CD14-positive monocyte (primary cell): Measurements from ENCODE around the gene NSG2. TPM values are rescaled to one million over a fixed set of nuclear protein-coding genes. Genes with fewer than 3 reads are reported as not detected.

ENCODE experiments used
- DNase-seq, 3 donors: peaks; one replicate each; pipeline ENCODE4 v3.0.0-alpha.2; 2011 to 2022
- H2AFZ ChIP-seq: 2 replicates; pipeline ENCODE4 v1.6.0; 2012; ENCODE audit warnings: mild to moderate bottlenecking, low read depth, low read length, inconsistent platforms; ENCODE audit not compliant: insufficient read depth, poor library complexity, severe bottlenecking
- H3K27ac ChIP-seq, 2 donors: 1 replicate in 1 of 2; 2 replicates in 1 of 2; pipeline ENCODE4 v1.5.1; 2012 to 2013; ENCODE audit warnings: low read length in 2 of 2, control low read depth in 1 of 2, inconsistent platforms in 1 of 2, low read depth in 1 of 2, mild to moderate bottlenecking in 1 of 2
- H3K27me3 ChIP-seq, 2 donors: one replicate each; pipeline versions ENCODE4 v1.6.0 to v1.6.1; 2011 to 2013; ENCODE audit warnings: low read length in 2 of 2; ENCODE audit not compliant: control insufficient read depth in 2 of 2, insufficient read depth in 2 of 2
- H3K36me3 ChIP-seq, 2 donors: replicated peaks in 1 of 2; 1 replicate in 1 of 2; 2 replicates in 1 of 2; pipeline versions ENCODE4 v1.5.1 to v1.6.1; 2012 to 2013; ENCODE audit warnings: low read length in 2 of 2, control low read depth in 1 of 2, inconsistent platforms in 1 of 2, mild to moderate bottlenecking in 1 of 2; ENCODE audit not compliant: insufficient read depth in 2 of 2, control insufficient read depth in 1 of 2
- H3K4me1 ChIP-seq, 2 donors: 1 replicate in 1 of 2; 2 replicates in 1 of 2; pipeline versions ENCODE4 v1.5.1 to v1.6.1; 2012 to 2013; ENCODE audit warnings: low read length in 2 of 2, control low read depth in 1 of 2, inconsistent platforms in 1 of 2, mild to moderate bottlenecking in 1 of 2, moderate library complexity in 1 of 2; ENCODE audit not compliant: insufficient read depth in 2 of 2, control insufficient read depth in 1 of 2
- H3K4me2 ChIP-seq: replicated peaks from 2 replicates; pipeline ENCODE3; 2012; ENCODE audit warnings: low read length, moderate library complexity, mild to moderate bottlenecking; ENCODE audit not compliant: poor library complexity, severe bottlenecking; ENCODE audit errors: extremely low read depth
- H3K4me3 ChIP-seq, 3 experiments: fragments of 200-600 bp in 1 of 3; sonication (generic) in 1 of 3; replicated peaks in 1 of 3; 1 replicate in 2 of 3; 2 replicates in 1 of 3; pipeline ENCODE4 v1.5.1; 2011 to 2013; ENCODE audit warnings: low read length in 3 of 3, mild to moderate bottlenecking in 3 of 3, control low read depth in 2 of 3, low read depth in 2 of 3, inconsistent platforms in 1 of 3, moderate library complexity in 1 of 3
- H3K79me2 ChIP-seq: 2 replicates; pipeline ENCODE4 v1.6.0; 2012; ENCODE audit warnings: mild to moderate bottlenecking, control low read depth, inconsistent platforms, low read length, moderate library complexity; ENCODE audit not compliant: insufficient read depth
- H3K9ac ChIP-seq: 2 replicates; pipeline ENCODE4 v1.6.0; 2017; ENCODE audit warnings: low read length, mild to moderate bottlenecking; ENCODE audit not compliant: insufficient read depth, poor library complexity, severe bottlenecking
- H3K9me3 ChIP-seq, 2 donors: replicated peaks in 1 of 2; 1 replicate in 1 of 2; 2 replicates in 1 of 2; pipeline versions ENCODE4 v1.5.1 to v1.6.1; 2012 to 2013; ENCODE audit warnings: low read length in 2 of 2, control low read depth in 1 of 2; ENCODE audit not compliant: control insufficient read depth in 1 of 2, insufficient read depth in 1 of 2
- H4K20me1 ChIP-seq: 2 replicates; pipeline ENCODE4 v1.6.0; 2012; ENCODE audit warnings: mild to moderate bottlenecking, low read length, control low read depth, moderate library complexity; ENCODE audit not compliant: insufficient read depth
- H3K27ac Mint-ChIP-seq, 7 donors: one replicate each; pipeline ENCODE4 v1.8.0; 2020; ENCODE audit warnings: mild to moderate bottlenecking in 7 of 7, mixed read lengths in 7 of 7, moderate library complexity in 6 of 7, inconsistent platforms in 2 of 7
- H3K27me3 Mint-ChIP-seq, 3 donors: one replicate each; pipeline ENCODE4 v1.8.0; 2021 to 2022; ENCODE audit warnings: low read depth in 3 of 3, mild to moderate bottlenecking in 3 of 3, mixed read lengths in 3 of 3, moderate library complexity in 3 of 3, inconsistent platforms in 1 of 3
- H3K36me3 Mint-ChIP-seq, 2 donors: one replicate each; pipeline ENCODE4 v1.8.0; 2020; ENCODE audit warnings: mixed read lengths in 2 of 2, inconsistent platforms in 1 of 2, mild to moderate bottlenecking in 1 of 2
- H3K4me1 Mint-ChIP-seq: one replicate; pipeline ENCODE4 v1.8.0; 2020; ENCODE audit warnings: mild to moderate bottlenecking, mixed read lengths
- H3K4me3 Mint-ChIP-seq, 2 donors: one replicate each; pipeline ENCODE4 v1.8.0; 2020; ENCODE audit warnings: mild to moderate bottlenecking in 2 of 2, mixed read lengths in 2 of 2, moderate library complexity in 1 of 2
- H3K9me3 Mint-ChIP-seq, 7 donors: one replicate each; pipeline ENCODE4 v1.8.0; 2020 to 2022; ENCODE audit warnings: mixed read lengths in 7 of 7, mild to moderate bottlenecking in 6 of 7, moderate library complexity in 6 of 7, inconsistent platforms in 2 of 7
- CTCF ChIP-seq: fragments of 200-600 bp; IDR thresholded peaks from one replicate; pipeline ENCODE4 v1.8.0; 2022; ENCODE audit warnings: antibody characterized with exemption, mild to moderate bottlenecking
- WGBS: methylation state at CpG from one replicate; pipeline ENCODE4 v1.1.5; 2013; ENCODE audit warnings: missing lambda C conversion rate; ENCODE audit not compliant: insufficient coverage; 5-methylcytosine and 5-hydroxymethylcytosine counted together
- intact Hi-C, 2 donors: fragments of 100-400 bp; cut with micrococcal nuclease; formaldehyde crosslinking; loops; one replicate each; pipeline versions ENCODE4 v1.15.0 to v1.15.1; 2023
- polyA plus RNA-seq, 3 donors: library from polyadenylated mRNA; depleted of rRNA in 1 of 3; unstranded in 2 of 3; stranded (reverse) in 1 of 3; fragments of 300-500 nt in 2 of 3; fragments of >200 nt in 1 of 3; fragmentation: Illumina TruSeq in 2 of 3; gene quantifications; 1 replicate in 2 of 3; 2 replicates in 1 of 3; pipeline ENCODE4 v1.2.3, GENCODE V29; 2012 to 2021

Gene NSG2
- polyA plus RNA-seq, 3 donors: not detected

GRCh38 chr5:174003795-174004194 is 41.7 kb upstream of the NSG2 start:
- Histone ChIP-seq H3K79me2 (no peaks in the 10 kb centered on the region), H4K20me1 (no peaks in the 10 kb centered on the region), H2AFZ (no peak overlapping the region), H3K4me3 (no peak overlapping the region), H3K4me1 (no peaks in the 10 kb centered on the region), H3K9ac (no peak overlapping the region), H3K4me2 (no peak overlapping the region), H3K27ac (no peak overlapping the region), H3K9me3 (no peaks in the 10 kb centered on the region), H3K27me3 (peaks cover 4 to 41% of the 10 kb centered on the region in 2 donors), H3K36me3 (no peaks in the 10 kb centered on the region)
- peaks cover 15 to 31% (median 19%) of the 10 kb centered on the region in 3 donors for H3K27me3 Mint-ChIP-seq
- no peaks in the 10 kb centered on the region for H3K4me1 Mint-ChIP-seq
- intact Hi-C loops: no loop called here
- H3K36me3 Mint-ChIP-seq: no peaks in the 10 kb centered on the region
- DNase-seq: no peak
- no peak overlapping the region for H3K27ac Mint-ChIP-seq
- peak overlapping the region in 1 of 2 donors; percentile 3 for H3K4me3 Mint-ChIP-seq
- no peak for TF ChIP-seq CTCF
- H3K9me3 Mint-ChIP-seq: peaks cover 0 to 3% (median 0%) of the 10 kb centered on the region in 7 donors

- no peak overlapping the region for H2AFZ ChIP-seq
- peaks cover 4 to 21% of the 10 kb centered on the region in 2 donors for H3K27me3 ChIP-seq
- intact Hi-C loops: no loop called here
- H3K36me3 Mint-ChIP-seq: no peaks in the 10 kb centered on the region
- no peaks in the 10 kb centered on the region for H3K79me2 ChIP-seq
- H3K9me3 Mint-ChIP-seq: peaks cover 0 to 6% (median 0%) of the 10 kb centered on the region in 7 donors
- no peak overlapping the region for H3K9ac ChIP-seq
- no peaks in the 10 kb centered on the region for H3K36me3 ChIP-seq
- H3K27me3 Mint-ChIP-seq: peaks cover 8 to 24% (median 13%) of the 10 kb centered on the region in 3 donors
- DNase-seq: no peak
- WGBS: no CpG with 5 or more reads among the region's 5 CpGs
- TF ChIP-seq CTCF: no peak
- H3K4me3 ChIP-seq: no peak overlapping the region
- no peaks in the 10 kb centered on the region for H3K4me1 ChIP-seq
- no peak overlapping the region for H3K4me2 ChIP-seq
- no peak overlapping the region for H3K4me3 Mint-ChIP-seq
- H3K27ac Mint-ChIP-seq: no peak overlapping the region
- H3K27ac ChIP-seq: no peak overlapping the region
- H4K20me1 ChIP-seq: no peaks in the 10 kb centered on the region
- H3K9me3 ChIP-seq: no peaks in the 10 kb centered on the region
- no peaks in the 10 kb centered on the region for H3K4me1 Mint-ChIP-seq
Observed at GRCh38 chr5:174008922-174009321, 36.6 kb upstream of the NSG2 start.
